Measurements from ENCODE around the gene LTBP3. TPM values are rescaled to one million over a fixed set of nuclear protein-coding genes. Genes with fewer than 3 reads are reported as not detected.

The LTBP3 gene
- total and polyA plus RNA-seq, 9 of the 15 experiments (the other 6 are each of a cell fraction or from before 2014, with no cell fraction given), result 0.06 to 20.5 (median 4.8) TPM

- DNase-seq (ENCODE audit: extremely low read depth in 1 of 4, low spot score in 3 of 4) (no peak), FAIRE-seq (no peak), ATAC-seq (no peak)
- in situ Hi-C loops (cut with MboI), result no loop called here
- no peak overlapping the region for H3K27ac ChIP-seq (ENCODE audit: extremely low read depth, low read depth, low read length)
- H3K79me2 ChIP-seq (ENCODE audit: control insufficient read depth, insufficient read depth, low read length), result no peaks in the 10 kb centered on the region; the same call in 2 of the 3 replicates
- peaks cover 9 to 48% of the 10 kb centered on the region in 2 experiments for H3K4me1 ChIP-seq (replicated peaks in 1 of 2; ENCODE audit: control insufficient read depth in 2 of 2, insufficient read depth in 2 of 2, low read length in 2 of 2)
- WGBS (ENCODE audit: insufficient coverage, low coverage, missing lambda C conversion rate), result 90% methylated on average over 17 of the region's 18 CpGs
- H3K36me3 ChIP-seq (ENCODE audit: control insufficient read depth, insufficient read depth, low read length), result peaks cover 60% of the 10 kb centered on the region; the same call in 1 of the 3 replicates
- TF ChIP-seq POLR2G (IDR thresholded peaks at IDR 0.05; ENCODE audit: low read depth, low read length), result peak; percentile 49; the same call in 1 of the 2 replicates
- no peak for TF ChIP-seq ZEB2 (IDR thresholded peaks at IDR 0.05)
- no peak for TF ChIP-seq ILF3 (IDR thresholded peaks at IDR 0.05; ENCODE audit: borderline replicate concordance)
- TF ChIP-seq CCAR2 (IDR thresholded peaks at IDR 0.05; ENCODE audit: low read depth, low read length), result no peak
- TF ChIP-seq ELF4 (CRISPR knock-in tag; IDR thresholded peaks at IDR 0.05), result no peak
- TF ChIP-seq ZNF175 (CRISPR knock-in tag; IDR thresholded peaks at IDR 0.05; ENCODE audit: low read depth), result no peak
- TF ChIP-seq BACH1 (tag; IDR thresholded peaks at IDR 0.05), result no peak
- TF ChIP-seq JUNB (CRISPR knock-in tag; conservative IDR thresholded peaks at IDR 0.05), result no peak
- TF ChIP-seq NR3C1 (CRISPR knock-in tag; IDR thresholded peaks at IDR 0.05), result no peak
- TF ChIP-seq SMARCE1 (IDR thresholded peaks at IDR 0.05), result no peak
- TF ChIP-seq ZNF584 (CRISPR knock-in tag; IDR thresholded peaks at IDR 0.05; ENCODE audit: low read depth), result no peak
- no peak for TF ChIP-seq SRSF1 (IDR thresholded peaks at IDR 0.05; ENCODE audit: low read depth, low read length)
- no peak for TF ChIP-seq HMG20B (CRISPR knock-in tag; IDR thresholded peaks at IDR 0.05)
- TF ChIP-seq RBFOX2 (IDR thresholded peaks at IDR 0.05; ENCODE audit: low read depth, low read length), result peak; percentile 6; the same call in 1 of the 2 replicates
- TF ChIP-seq DPF2 (IDR thresholded peaks at IDR 0.05), result no peak
- no peak for TF ChIP-seq ZNF79 (CRISPR knock-in tag; IDR thresholded peaks at IDR 0.05; ENCODE audit: low read depth)
- no peak overlapping the region for H2AFZ ChIP-seq (ENCODE audit: low read depth, low read length)
- H3K9me3 ChIP-seq (replicated peaks; ENCODE audit: control insufficient read depth, insufficient read depth, low read depth, low read length), result no peaks in the 10 kb centered on the region
- intact Hi-C loops (cut with micrococcal nuclease), result no loop called here
- no peaks in the 10 kb centered on the region for H3K27me3 ChIP-seq (ENCODE audit: control insufficient read depth in 2 of 2, insufficient read depth in 2 of 2, low read length in 2 of 2)
- ChIA-PET CTCF (ENCODE audit: low intra/inter-chr PET ratio) (no interaction called here), POLR2A (interaction anchor here (0.7 to 6.5 kb wide), 7 partner anchors 9 to 115 kb away, joined by 3 to 48 read pairs (median 4); partner anchors contain the start of genes MALAT1, NEAT1 and SCYL1)
- no peak overlapping the region for H3K4me3 ChIP-seq
- H4K20me1 ChIP-seq (replicated peaks; ENCODE audit: control insufficient read depth, insufficient read depth, low read length), result no peaks in the 10 kb centered on the region
- H3K9me1 ChIP-seq (ENCODE audit: control insufficient read depth, insufficient read depth, low read length), result no peaks in the 10 kb centered on the region
- BruUV-seq (replicated peaks), result no TSS peak
- H3K4me2 ChIP-seq (ENCODE audit: insufficient read depth, low read length), result no peak overlapping the region
- 0 out of 4 replicates have a peak overlapping the region, but pooled peaks of 1 of the 2 experiments have one; percentile 26 for H3K9ac ChIP-seq (ENCODE audit: insufficient read depth in 1 of 2, low read depth in 2 of 2, low read length in 2 of 2)
Measured at GRCh38 chr11:65537620-65538231, 20.4 kb downstream of the LTBP3 start.
